HG02973 (cell line): ENCODE measurements around the gene PLEKHA5.
"Not testable (repeated sequence)": the region's sequence is repeated elsewhere in the genome, so short reads cannot be mapped to it uniquely, and the experiment has no call there.

Experiments
- ATAC-seq: cut with Tn5 transposase; IDR thresholded peaks from one replicate; pipeline ENCODE4 v1.9.1; 2021; ENCODE audit warnings: moderate library complexity; ENCODE audit not compliant: unreplicated experiment

Gene PLEKHA5

GRCh38 chr12:19167708-19168107 lies 38.2 kb downstream of the PLEKHA5 start:
- ATAC-seq = no peak

GRCh38 chr12:19168644-19169043 lies 39.1 kb downstream of the PLEKHA5 start:
- no peak for ATAC-seq

DNA sequence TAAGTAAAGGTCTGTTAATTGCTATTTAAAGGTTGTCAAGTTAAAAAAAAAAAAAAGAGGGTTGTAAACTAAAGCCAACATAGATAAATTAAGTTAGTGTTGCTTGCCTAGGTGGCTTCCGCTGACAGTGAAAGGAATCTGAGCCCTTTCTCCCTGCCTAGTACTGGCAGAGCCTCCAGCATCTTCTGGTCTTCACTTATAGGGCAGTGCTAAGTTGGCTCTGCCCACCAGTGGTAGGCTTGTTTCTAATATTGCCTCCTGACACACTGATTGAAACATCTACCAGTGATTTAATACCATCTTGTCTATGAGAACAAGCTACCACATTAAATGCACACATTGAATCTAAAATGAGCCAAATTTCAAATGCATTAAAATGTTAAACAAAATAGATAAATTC lies 39.7 kb downstream of the PLEKHA5 start:
- ATAC-seq = no peak

- ATAC-seq = not testable (repeated sequence)
Measured at GRCh38 chr12:19170286-19170685, 40.8 kb downstream of the PLEKHA5 start.

DNA sequence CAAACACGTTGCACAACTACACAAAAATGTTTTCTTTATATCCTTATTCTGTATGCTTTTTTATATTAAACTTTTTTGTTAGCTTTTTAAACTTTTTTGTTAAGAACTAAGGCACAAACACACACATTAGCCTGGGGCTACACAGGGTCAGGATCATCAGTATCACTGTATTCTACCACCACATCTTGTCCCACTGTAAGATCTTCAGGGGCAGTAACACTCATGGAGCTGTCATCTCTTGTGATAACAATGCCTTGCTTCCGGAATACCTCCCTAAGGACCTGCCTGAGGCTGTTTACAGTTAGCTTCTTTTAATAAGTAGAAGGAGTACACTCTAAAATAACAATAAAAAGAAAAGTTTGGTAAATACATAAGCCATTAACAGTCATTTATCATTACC lies 42.2 kb downstream of the PLEKHA5 start:
- ATAC-seq = no peak

GRCh38 chr12:19177754-19178153 lies 48.2 kb downstream of the PLEKHA5 start:
- ATAC-seq = no peak

DNA sequence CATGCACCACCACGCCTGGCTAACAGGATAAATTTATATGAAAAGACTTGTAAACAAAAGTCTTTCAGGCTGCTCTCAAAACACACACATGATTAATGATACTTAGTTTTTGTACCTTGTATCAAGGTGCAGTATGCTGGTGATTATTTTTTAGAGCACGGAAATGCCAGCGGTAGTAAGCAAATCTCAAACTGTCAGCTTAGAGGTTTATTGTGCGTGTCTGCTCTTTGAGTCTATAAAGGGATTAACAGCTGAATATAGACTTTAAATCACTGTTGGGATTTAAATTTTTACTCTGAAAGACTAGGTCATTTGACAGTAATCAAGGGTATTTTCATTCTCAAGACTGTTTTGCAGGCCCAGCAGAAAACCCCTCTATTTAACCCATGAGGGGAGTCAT lies 50.5 kb downstream of the PLEKHA5 start:
- ATAC-seq = no peak

DNA sequence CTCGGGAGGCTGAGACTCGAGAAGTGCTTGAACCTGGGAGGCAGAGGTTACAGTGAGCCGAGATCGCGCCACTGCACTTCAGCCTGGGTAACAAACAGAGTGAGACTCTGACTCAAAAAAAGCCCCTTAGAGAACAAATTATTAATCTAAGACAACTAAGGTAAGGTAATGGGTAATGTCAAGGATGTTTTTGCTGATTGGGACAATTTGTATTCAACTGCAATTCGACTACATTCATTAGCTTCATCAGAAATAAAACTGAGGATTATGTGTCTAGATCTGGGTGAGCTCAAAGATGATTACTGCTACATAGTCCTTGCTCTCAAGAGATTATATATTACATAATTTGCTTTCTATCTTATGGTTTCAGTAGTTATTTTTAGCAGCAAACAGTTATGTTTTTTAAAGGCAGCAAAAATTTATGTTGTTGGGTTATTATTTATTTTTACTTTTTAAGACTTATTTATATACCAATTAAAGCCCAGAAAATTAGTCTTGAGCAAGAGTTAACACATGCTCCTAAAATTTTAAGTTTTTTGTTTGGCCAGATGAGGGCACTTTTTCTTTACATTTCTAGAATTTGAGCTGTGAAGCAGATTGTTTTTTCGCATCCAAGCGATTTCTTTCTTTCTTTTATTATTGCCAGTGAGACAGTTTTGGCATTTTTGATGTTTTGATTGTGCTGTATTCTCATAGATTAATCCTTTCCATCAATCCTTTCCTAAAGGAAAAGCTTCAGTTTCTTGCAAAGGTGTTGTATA lies 52.3 kb downstream of the PLEKHA5 start:
- ATAC-seq = no peak

DNA sequence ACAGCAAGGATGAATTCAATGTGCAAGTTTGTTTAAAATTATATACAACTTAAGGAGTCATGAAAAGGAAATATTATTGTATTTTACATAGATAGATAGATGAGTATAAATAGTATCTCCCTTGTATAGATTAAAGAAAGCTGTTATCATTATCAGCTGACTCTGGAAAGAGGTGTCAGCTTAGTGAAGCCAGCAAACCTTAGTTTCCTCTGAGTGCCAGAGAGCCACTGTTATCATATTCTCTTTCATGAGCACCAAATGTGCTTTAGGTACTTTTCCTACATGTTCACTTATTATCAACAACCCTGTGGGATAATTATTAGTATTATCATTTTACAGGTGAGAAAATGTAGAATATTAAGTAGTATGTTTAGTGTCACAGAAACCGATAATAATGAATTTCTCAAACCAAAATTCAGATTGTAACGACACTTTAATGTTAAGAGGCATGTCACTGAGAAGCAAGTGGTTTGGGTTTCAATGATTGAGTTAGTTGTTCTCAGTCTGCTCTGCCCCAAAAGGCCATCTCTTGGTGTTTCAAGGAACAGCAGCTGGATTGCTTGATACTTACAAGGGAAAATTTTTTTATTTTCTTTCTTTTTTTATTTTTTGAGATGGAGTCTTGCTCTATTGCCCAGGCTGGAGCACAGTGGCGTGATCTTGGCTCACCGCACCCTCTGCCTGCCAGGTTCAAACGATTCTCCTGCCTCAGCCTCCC lies 53.7 kb downstream of the PLEKHA5 start:
- ATAC-seq = no peak

DNA sequence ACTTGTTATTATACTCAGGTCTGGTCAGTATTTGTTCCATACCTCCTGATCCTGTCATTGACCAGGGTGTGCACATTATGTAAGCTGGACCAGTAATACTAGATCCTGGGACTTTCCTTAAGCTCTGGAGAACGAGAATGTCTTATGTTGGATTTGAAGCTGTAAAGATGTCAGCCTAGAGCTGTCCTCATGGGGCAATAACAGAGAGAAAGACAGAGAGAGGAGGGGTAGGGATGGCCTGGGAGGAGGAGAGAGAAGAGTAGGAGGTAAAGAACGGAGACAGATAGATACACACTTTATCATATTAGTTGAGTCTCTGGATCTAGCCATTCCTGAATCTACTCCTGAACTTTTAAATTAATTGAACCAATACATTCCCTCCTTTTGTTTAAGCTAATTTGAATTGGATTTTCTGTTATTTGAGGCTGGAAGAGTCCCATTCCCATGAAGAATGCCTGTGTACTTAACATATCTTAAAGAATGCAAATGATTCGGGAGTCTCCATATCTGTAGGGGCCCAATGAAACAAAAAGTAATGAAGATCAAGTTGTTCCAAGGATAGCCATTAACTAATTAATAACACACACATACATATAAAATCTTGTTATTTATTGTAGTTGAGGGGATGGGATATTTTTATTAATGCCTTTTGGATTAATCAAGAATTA lies 55.9 kb downstream of the PLEKHA5 start:
- ATAC-seq = no peak

- ATAC-seq = no peak
Measured at GRCh38 chr12:19186722-19187661, 57.5 kb downstream of the PLEKHA5 start.

GRCh38 chr12:19189522-19189921 lies 60.0 kb downstream of the PLEKHA5 start:
- no peak for ATAC-seq

GRCh38 chr12:19190292-19191031 lies 60.9 kb downstream of the PLEKHA5 start:
- ATAC-seq = no peak

- ATAC-seq = no peak
Measured at GRCh38 chr12:19191089-19191488, 61.6 kb downstream of the PLEKHA5 start.

DNA sequence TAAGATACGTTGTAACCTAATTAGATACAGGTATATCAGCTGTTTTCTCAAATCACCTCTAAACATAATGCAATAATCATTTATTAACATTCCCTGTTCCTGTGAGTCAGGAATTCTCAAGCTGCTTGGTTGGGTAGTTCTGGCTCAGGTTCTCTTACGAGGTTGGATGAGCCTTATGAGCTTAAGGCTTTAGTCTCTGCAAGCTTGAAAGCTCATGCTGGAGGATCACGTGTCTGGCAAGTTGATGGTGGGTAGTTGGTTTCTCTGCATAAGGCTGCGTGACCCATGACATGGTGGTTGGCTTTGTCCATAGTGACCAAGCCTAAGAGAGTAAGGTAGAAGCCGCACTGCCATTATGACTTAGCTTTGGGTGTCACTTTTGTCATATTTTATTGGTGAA lies 62.0 kb downstream of the PLEKHA5 start:
- ATAC-seq = no peak

DNA sequence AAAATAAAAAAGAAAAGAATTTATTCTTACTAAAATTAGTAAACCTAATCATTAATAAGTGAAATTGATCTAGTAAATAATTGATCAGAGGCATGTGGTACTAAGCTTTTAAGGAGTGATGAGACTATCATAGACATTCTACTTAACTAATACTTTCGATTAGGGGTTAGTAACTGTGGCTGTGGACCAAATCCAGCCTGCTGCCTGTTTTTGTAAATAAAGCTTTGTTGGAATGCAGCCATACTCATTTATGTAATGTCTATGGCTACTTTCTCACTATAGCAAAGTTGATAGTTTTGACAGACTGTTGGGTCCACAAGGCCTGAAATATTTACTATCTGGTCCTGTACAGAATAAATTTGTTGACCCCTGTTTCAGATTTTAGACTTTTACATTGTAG lies 63.2 kb downstream of the PLEKHA5 start:
- ATAC-seq = no peak

DNA sequence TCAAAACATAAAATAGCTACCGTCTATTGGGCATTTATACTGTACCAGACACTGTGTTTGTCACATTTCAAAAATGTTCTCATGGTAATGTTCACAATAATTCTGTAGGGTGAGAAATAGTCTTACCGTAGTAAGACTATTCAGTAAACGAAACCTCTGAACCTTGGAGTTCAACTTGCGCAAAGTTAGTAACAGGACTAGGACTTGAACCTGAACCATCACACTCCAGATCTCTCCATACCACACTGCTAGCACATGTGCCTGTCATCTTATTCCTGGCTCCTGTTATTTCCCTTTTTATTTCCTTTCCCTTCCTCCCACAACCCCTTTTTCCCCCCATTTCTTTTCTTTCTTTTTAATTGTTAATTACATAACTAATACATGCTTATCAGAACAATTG lies 65.4 kb downstream of the PLEKHA5 start:
- ATAC-seq = no peak

- ATAC-seq = no peak
Measured at GRCh38 chr12:19196959-19197630, 67.6 kb downstream of the PLEKHA5 start.

DNA sequence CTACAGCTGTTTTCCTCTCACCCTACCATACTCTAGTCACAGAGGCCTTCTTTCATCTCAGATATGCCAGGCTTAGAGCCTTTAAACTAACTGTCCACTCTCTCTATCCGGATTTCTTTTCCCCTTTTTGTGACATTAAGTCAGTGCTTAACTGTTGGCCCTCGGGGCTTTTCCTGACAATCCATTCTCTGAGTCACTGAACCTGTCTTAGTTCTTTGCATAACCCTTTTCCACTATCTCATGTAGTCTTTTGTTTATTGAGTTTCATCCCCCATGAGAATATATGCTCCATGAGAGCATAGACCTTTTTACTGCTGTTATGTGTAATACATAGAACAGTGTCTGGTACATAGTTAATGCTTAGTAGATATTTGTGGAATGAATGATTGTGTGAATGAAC lies 68.7 kb downstream of the PLEKHA5 start:
- ATAC-seq = no peak

DNA sequence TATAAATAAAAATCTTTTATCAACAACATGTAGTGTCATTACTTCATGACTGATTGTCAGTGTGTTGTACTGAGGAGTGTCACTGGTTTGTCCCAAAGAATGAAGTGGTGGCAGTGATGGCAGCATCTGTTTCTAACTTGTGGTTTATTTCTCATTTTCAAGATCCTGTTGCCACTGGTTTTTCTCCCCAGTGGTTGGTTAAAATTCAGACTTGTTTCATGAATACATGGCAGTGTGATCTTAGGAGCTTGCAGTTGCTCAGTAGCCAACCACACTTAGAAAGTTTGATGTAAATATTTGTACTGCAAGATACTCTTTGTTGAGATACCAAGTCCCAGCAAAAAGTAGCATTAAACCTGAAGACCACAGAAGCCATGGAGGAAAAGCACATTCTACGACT lies 69.8 kb downstream of the PLEKHA5 start:
- ATAC-seq = no peak
